IgD-negative memory B cell (primary cell): Measurements from ENCODE around the gene CDKL5. TPM values are rescaled to one million over a fixed set of nuclear protein-coding genes. Genes with fewer than 3 reads are reported as not detected.

Experiments
- H3K27ac Mint-ChIP-seq, 3 donors: one replicate each; pipeline ENCODE4 v1.8.0; 2020 to 2022; ENCODE audit warnings: mild to moderate bottlenecking in 3 of 3, mixed read lengths in 3 of 3, moderate library complexity in 1 of 3
- H3K27me3 Mint-ChIP-seq: one replicate; pipeline ENCODE4 v1.8.0; 2021; ENCODE audit warnings: mixed read lengths
- H3K36me3 Mint-ChIP-seq: one replicate; pipeline ENCODE4 v1.8.0; 2020; ENCODE audit warnings: mild to moderate bottlenecking, mixed read lengths
- H3K4me1 Mint-ChIP-seq, 3 donors: one replicate each; pipeline ENCODE4 v1.8.0; 2020 to 2022; ENCODE audit warnings: mixed read lengths in 3 of 3, mild to moderate bottlenecking in 1 of 3
- H3K4me3 Mint-ChIP-seq, 4 donors: one replicate each; pipeline ENCODE4 v1.8.0; 2020 to 2022; ENCODE audit warnings: mild to moderate bottlenecking in 4 of 4, mixed read lengths in 4 of 4, moderate library complexity in 3 of 4
- H3K9me3 Mint-ChIP-seq, 3 donors: one replicate each; pipeline ENCODE4 v1.8.0; 2020 to 2021; ENCODE audit warnings: mixed read lengths in 3 of 3, mild to moderate bottlenecking in 1 of 3
- polyA plus RNA-seq: library from polyadenylated mRNA; unstranded; fragments of 300-500 nt; fragmentation: Illumina TruSeq; gene quantifications from one replicate; pipeline ENCODE4 v1.2.3, GENCODE V29; 2021

CDKL5 gene
- polyA plus RNA-seq, 1 donor from 2014 or later = 0.89 TPM

- Mint-ChIP-seq H3K4me1 (no peaks in the 10 kb centered on the region), H3K27ac (no peak overlapping the region), H3K27me3 (peaks cover 7% of the 10 kb centered on the region), H3K4me3 (no peak overlapping the region), H3K9me3 (peaks cover 0 to 4% (median 0%) of the 10 kb centered on the region in 3 donors), H3K36me3 (no peaks in the 10 kb centered on the region)
Observed at GRCh38 chrX:18701621-18702361, 276.4 kb downstream of the CDKL5 start.

GRCh38 chrX:18702362-18703195 lies 277.2 kb downstream of the CDKL5 start:
- no peak overlapping the region for H3K4me3 Mint-ChIP-seq
- H3K4me1 Mint-ChIP-seq = no peaks in the 10 kb centered on the region
- H3K27ac Mint-ChIP-seq = no peak overlapping the region
- H3K36me3 Mint-ChIP-seq = no peaks in the 10 kb centered on the region
- H3K27me3 Mint-ChIP-seq = peaks cover 4% of the 10 kb centered on the region
- peaks cover 0 to 1% (median 0%) of the 10 kb centered on the region in 3 donors for H3K9me3 Mint-ChIP-seq

Other genes with a start within 250 kb of the CDKL5 start
- 0.24 TPM for gene BEND2, start 204.7 kb upstream of the CDKL5 start, polyA plus RNA-seq
- 0.69 TPM for gene SCML2, start 70.9 kb upstream of the CDKL5 start, polyA plus RNA-seq
- not detected for gene RS1, start 246.5 kb downstream of the CDKL5 start, polyA plus RNA-seq